Right renal cortex interstitium (tissue), 3 donors: ENCODE measurements around the gene FES. TPM values are rescaled to one million over a fixed set of nuclear protein-coding genes. Genes with fewer than 3 reads are reported as not detected.
"Not testable (repeated sequence)": the region's sequence is repeated elsewhere in the genome, so short reads cannot be mapped to it uniquely, and the experiment has no call there.

Source experiments
- DNase-seq, 3 donors: peaks; one replicate each; pipeline ENCODE4 v3.0.0-alpha.2; 2013; ENCODE audit warnings: low read depth in 3 of 3, low spot score in 2 of 3
- polyA plus RNA-seq, 3 donors: library from polyadenylated mRNA; unstranded; fragments of 120-200 nt; gene quantifications; one replicate each; pipeline ENCODE4 v1.2.1, GENCODE V29; 2013; ENCODE audit not compliant: insufficient read length in 3 of 3

FES gene
- polyA plus RNA-seq, 3 donors: 9.7 to 14.1 (median 12.0) TPM

GRCh38 chr15:90907051-90907660, 22.9 kb downstream of the FES start:
- no peak for DNase-seq

GRCh38 chr15:90907838-90908507, 23.7 kb downstream of the FES start:
- no peak for DNase-seq

GRCh38 chr15:90909449-90909848, 25.1 kb downstream of the FES start:
- not testable (repeated sequence) for DNase-seq

GRCh38 chr15:90909976-90910375, 25.7 kb downstream of the FES start:
- no peak for DNase-seq

GRCh38 chr15:90910441-90911301, 26.4 kb downstream of the FES start:
- no peak for DNase-seq

- DNase-seq: no peak
Observed at GRCh38 chr15:90911302-90911623, 27.0 kb downstream of the FES start.

GRCh38 chr15:90911906-90912769, 27.8 kb downstream of the FES start:
- no peak for DNase-seq

- no peak for DNase-seq
Observed at GRCh38 chr15:90912770-90913075, 28.4 kb downstream of the FES start.

- no peak for DNase-seq
Observed at GRCh38 chr15:90913398-90913944, 29.2 kb downstream of the FES start.

- DNase-seq: no peak
Observed at GRCh38 chr15:90914305-90915080, 30.2 kb downstream of the FES start.

- no peak for DNase-seq
Observed at GRCh38 chr15:90915216-90915807, 31.0 kb downstream of the FES start.

- no peak for DNase-seq
Observed at GRCh38 chr15:90915808-90916440, 31.6 kb downstream of the FES start.

- no peak for DNase-seq
Observed at GRCh38 chr15:90916461-90916860, 32.2 kb downstream of the FES start.

- DNase-seq: no peak
Observed at GRCh38 chr15:90917569-90917968, 33.3 kb downstream of the FES start.

- DNase-seq: no peak
Observed at GRCh38 chr15:90918034-90918788, 33.9 kb downstream of the FES start.

- DNase-seq: no peak
Observed at GRCh38 chr15:90918835-90919234, 34.5 kb downstream of the FES start.

GRCh38 chr15:90921887-90922286, 37.6 kb downstream of the FES start:
- DNase-seq: no peak

GRCh38 chr15:90922712-90923322, 38.5 kb downstream of the FES start:
- DNase-seq: not testable (repeated sequence)
